HEK293 (cell line): ENCODE data around the gene BCKDHA.

ENCODE experiments used
- CTCF ChIA-PET: fragments of 350-600 bp; formaldehyde crosslinking; extraction: SDS; loops from one replicate; lab custom pipeline; 2021; ENCODE audit warnings: antibody characterized with exemption; lab: Yijun Ruan, JAX
- POLR2A ChIA-PET: fragments of 300-600 bp; formaldehyde crosslinking; extraction: SDS; loops from one replicate; lab custom pipeline; 2020; ENCODE audit warnings: antibody characterized with exemption, inconsistent platforms; lab: Yijun Ruan, JAX
- H3K27ac ChIP-seq: fragments of 200-500 bp; sonication (Bioruptor generic); 2 replicates; pipeline ENCODE4 v1.5.1; 2014; ENCODE audit warnings: low read depth, low read length, control low read depth, inconsistent platforms; ENCODE audit errors: extremely low read depth
- H3K36me3 ChIP-seq, 2 experiments: fragments of 200-500 bp in 1 of 2; sonication (Bioruptor generic) in 1 of 2; 1 replicate in 1 of 2; 2 replicates in 1 of 2; pipeline ENCODE4 v1.5.1; 2014 to 2017; ENCODE audit warnings: inconsistent platforms in 2 of 2, low read length in 2 of 2; ENCODE audit not compliant: control insufficient read depth in 2 of 2, insufficient read depth in 1 of 2
- H3K4me1 ChIP-seq: fragments of 200-500 bp; sonication (Bioruptor generic); 2 replicates; pipeline ENCODE4 v1.5.1; 2014; ENCODE audit warnings: mild to moderate bottlenecking, low read length, inconsistent platforms; ENCODE audit not compliant: control insufficient read depth, insufficient read depth
- H3K4me3 ChIP-seq: 2 replicates; pipeline ENCODE4 v1.5.1; 2011; ENCODE audit warnings: low read depth, mild to moderate bottlenecking, control low read depth, low read length, moderate library complexity
- H3K9me3 ChIP-seq: fragments of 200-500 bp; sonication (Bioruptor generic); 2 replicates; pipeline ENCODE4 v1.5.1; 2014; ENCODE audit warnings: low read depth, low read length, inconsistent platforms; ENCODE audit not compliant: control insufficient read depth, insufficient read depth
- HOXA7 ChIP-seq: sonication (generic); formaldehyde crosslinking; IDR thresholded peaks from 2 replicates; pipeline ENCODE4 v1.8.1; 2022; ENCODE audit warnings: missing genetic modification reagents, borderline replicate concordance
- KLF1 ChIP-seq: fragments of 450-650 bp; formaldehyde crosslinking; IDR thresholded peaks from 2 replicates; pipeline ENCODE4 v1.5.1; 2016; ENCODE audit warnings: missing biosample characterization, missing genetic modification characterization
- KLF8 ChIP-seq: fragments of 450-650 bp; formaldehyde crosslinking; IDR thresholded peaks from 2 replicates; pipeline ENCODE4 v1.5.1; 2016; ENCODE audit warnings: missing biosample characterization, missing genetic modification characterization
- ZBTB11 ChIP-seq: fragments of 450-650 bp; formaldehyde crosslinking; conservative IDR thresholded peaks from 2 replicates; pipeline ENCODE4 v1.5.1; 2016; ENCODE audit warnings: low read depth, missing biosample characterization, missing genetic modification characterization
- ZBTB20 ChIP-seq: fragments of 450-650 bp; formaldehyde crosslinking; IDR thresholded peaks from 2 replicates; pipeline ENCODE4 v1.5.1; 2016; ENCODE audit warnings: missing biosample characterization, missing genetic modification characterization
- ZBTB21 ChIP-seq: fragments of 450-650 bp; formaldehyde crosslinking; IDR thresholded peaks from 2 replicates; pipeline ENCODE4 v1.5.1; 2017; ENCODE audit warnings: missing biosample characterization, missing genetic modification characterization
- ZFP69B ChIP-seq: fragments of 450-650 bp; formaldehyde crosslinking; IDR thresholded peaks from 2 replicates; pipeline ENCODE4 v1.5.1; 2016; ENCODE audit warnings: missing biosample characterization, missing genetic modification characterization
- ZNF155 ChIP-seq: fragments of 450-650 bp; formaldehyde crosslinking; IDR thresholded peaks from 2 replicates; pipeline ENCODE4 v1.5.1; 2016; ENCODE audit warnings: missing biosample characterization, missing genetic modification characterization
- ZNF175 ChIP-seq: fragments of 450-650 bp; formaldehyde crosslinking; IDR thresholded peaks from 2 replicates; pipeline ENCODE4 v1.5.1; 2016; ENCODE audit warnings: missing biosample characterization, missing genetic modification characterization
- ZNF248 ChIP-seq: fragments of 450-650 bp; formaldehyde crosslinking; IDR thresholded peaks from 2 replicates; pipeline ENCODE4 v1.5.1; 2017; ENCODE audit warnings: missing biosample characterization, missing genetic modification characterization
- ZNF341 ChIP-seq: fragments of 450-650 bp; formaldehyde crosslinking; IDR thresholded peaks from 2 replicates; pipeline ENCODE4; 2016; ENCODE audit warnings: low read depth, missing biosample characterization, missing genetic modification characterization
- ZNF423 ChIP-seq: fragments of 450-650 bp; formaldehyde crosslinking; IDR thresholded peaks from 2 replicates; pipeline ENCODE4 v1.5.1; 2016; ENCODE audit warnings: missing biosample characterization, missing genetic modification characterization
- ZNF704 ChIP-seq: fragments of 450-650 bp; formaldehyde crosslinking; IDR thresholded peaks from 2 replicates; pipeline ENCODE4 v1.5.1; 2016; ENCODE audit warnings: missing biosample characterization, missing genetic modification characterization
- ZNF76 ChIP-seq: fragments of 450-650 bp; formaldehyde crosslinking; IDR thresholded peaks from 2 replicates; pipeline ENCODE4; 2016; ENCODE audit warnings: low read depth, missing biosample characterization, missing genetic modification characterization, borderline replicate concordance
- TF ChIP-seq, protein P1 (sequence below): fragments of 450-650 bp; formaldehyde crosslinking; IDR thresholded peaks from 2 replicates; pipeline ENCODE4 v1.5.1; 2016; ENCODE audit warnings: missing biosample characterization, missing genetic modification characterization

The BCKDHA gene

GRCh38 chr19:41439441-41440222, 42.0 kb downstream of the BCKDHA start, which contains the start of gene DMAC2 (continued):
- peak; percentile 81 for TF ChIP-seq ZBTB11 (tag by site-specific recombination)
- TF ChIP-seq ZBTB20 (tag by site-specific recombination): peak; percentile 43; the same call in 1 of the 2 replicates
- no peak for TF ChIP-seq ZNF704 (tag by site-specific recombination)
- TF ChIP-seq ZNF175 (tag by site-specific recombination): no peak
- peak; percentile 94 for TF ChIP-seq ZNF341 (tag by site-specific recombination)
- 0 out of 2 replicates have a peak, but pooled peaks have one; percentile 48 for TF ChIP-seq ZFP69B
- no peak for TF ChIP-seq ZNF248 (tag by site-specific recombination)
- TF ChIP-seq ZBTB21 (tag by site-specific recombination): peak; percentile 49; the same call in 1 of the 2 replicates
- TF ChIP-seq ZNF423 (tag by site-specific recombination): no peak
- TF ChIP-seq, protein P1, sequence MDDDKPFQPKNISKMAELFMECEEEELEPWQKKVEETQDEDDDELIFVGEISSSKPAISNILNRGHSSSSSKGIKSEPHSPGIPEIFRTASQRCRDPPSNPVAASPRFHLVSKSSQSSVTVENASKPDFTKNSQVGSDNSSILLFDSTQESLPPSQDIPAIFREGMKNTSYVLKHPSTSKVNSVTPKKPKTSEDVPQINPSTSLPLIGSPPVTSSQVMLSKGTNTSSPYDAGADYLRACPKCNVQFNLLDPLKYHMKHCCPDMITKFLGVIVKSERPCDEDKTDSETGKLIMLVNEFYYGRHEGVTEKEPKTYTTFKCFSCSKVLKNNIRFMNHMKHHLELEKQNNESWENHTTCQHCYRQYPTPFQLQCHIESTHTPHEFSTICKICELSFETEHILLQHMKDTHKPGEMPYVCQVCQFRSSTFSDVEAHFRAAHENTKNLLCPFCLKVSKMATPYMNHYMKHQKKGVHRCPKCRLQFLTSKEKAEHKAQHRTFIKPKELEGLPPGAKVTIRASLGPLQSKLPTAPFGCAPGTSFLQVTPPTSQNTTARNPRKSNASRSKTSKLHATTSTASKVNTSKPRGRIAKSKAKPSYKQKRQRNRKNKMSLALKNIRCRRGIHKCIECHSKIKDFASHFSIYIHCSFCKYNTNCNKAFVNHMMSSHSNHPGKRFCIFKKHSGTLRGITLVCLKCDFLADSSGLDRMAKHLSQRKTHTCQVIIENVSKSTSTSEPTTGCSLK: no peak
- TF ChIP-seq ZNF76: peak; percentile 56; the same call in 1 of the 2 replicates
- peak; percentile 89 for TF ChIP-seq KLF8 (tag by site-specific recombination)

DNA sequence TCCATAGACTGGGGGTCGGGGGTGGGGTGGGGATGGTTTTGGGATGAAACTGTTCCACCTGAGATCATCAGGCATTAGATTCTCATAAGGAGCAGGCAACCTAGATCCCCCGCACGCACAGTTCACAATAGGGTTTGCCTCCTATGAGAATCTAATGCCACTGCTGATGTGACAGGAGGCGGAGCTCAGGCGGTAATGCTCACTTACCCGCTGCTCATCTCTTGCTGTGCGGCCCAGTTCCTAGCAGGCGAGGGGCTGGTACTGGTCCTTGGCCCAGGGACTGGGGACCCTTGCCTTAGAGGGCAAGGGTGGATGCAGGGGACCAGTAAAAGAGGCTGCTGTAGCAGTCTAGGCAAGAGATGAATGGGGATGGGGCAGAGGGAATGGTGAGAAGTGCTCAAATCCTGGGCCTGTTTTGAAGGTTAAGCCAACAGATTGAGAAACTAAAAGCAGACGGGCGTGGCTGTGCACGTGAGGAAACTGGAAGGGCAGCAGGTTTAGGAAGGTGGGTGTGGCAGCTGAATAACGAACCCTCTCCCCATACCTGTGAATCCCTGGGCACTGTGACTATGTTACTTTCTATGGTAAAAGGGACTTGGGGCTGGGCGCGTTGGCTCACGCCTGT, 43.8 kb downstream of the BCKDHA start:
- ChIA-PET POLR2A (no interaction called here), CTCF (interaction anchor here (1.2 to 3.9 kb wide), 5 partner anchors 8 to 122 kb away, joined by 3 to 69 read pairs (median 6); no protein-coding TSS in a partner anchor)
- Histone ChIP-seq H3K36me3 (peaks cover 3 to 10% of the 10 kb centered on the region in 2 experiments; a peak in 2 of 3 replicates), H3K9me3 (no peaks in the 10 kb centered on the region), H3K4me3 (no peak overlapping the region), H3K4me1 (peaks cover 4% of the 10 kb centered on the region; the same call in 1 of the 2 replicates), H3K27ac (no peak overlapping the region)
- TF ChIP-seq ZNF155 (no peak), KLF1 (tag by site-specific recombination) (peak; percentile 23; the same call in 1 of the 2 replicates), HOXA7 (no peak)
